ENCODE results near the gene NDUFS5.

DNA sequence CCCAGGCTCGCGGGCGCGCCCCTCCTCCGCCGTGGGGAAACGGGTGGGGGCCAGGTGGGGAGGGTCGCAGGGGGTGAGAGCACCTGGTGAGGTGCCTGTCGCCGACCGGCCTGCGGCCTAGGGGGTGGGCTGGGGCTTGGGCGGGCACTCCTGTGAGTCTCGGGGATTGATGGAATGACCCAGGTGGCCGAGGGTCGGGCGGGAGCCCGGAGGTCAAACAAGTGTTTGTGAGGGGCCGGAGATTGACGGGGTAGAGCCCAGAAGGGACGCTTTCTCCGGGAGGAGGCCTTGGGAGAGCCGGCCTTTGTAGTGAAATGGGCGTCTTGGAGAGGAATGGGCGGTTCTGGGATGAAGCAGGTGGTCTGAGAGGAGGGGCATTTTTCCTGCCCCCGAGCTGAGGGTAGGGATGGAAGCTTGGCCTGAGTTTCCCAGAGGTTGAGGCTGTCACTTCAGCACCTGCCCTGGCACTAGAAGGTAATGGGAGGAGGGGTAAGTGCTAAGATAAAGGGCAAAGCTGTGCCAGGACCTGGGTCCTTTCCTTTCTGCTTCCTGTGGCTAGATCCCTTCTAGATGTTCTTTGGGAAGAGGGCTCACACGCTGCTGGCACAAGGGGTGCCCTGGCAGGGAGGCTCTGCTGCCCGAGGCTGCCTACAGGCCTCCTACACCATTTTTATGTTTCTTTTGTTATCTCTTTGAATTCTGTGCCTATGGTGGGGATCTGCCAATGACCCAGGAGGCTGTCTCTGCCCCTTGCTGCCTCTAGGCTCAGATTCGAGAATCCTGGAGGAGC lies 56.1 kb downstream of the NDUFS5 start:
- TF ChIP-seq, protein P1, sequence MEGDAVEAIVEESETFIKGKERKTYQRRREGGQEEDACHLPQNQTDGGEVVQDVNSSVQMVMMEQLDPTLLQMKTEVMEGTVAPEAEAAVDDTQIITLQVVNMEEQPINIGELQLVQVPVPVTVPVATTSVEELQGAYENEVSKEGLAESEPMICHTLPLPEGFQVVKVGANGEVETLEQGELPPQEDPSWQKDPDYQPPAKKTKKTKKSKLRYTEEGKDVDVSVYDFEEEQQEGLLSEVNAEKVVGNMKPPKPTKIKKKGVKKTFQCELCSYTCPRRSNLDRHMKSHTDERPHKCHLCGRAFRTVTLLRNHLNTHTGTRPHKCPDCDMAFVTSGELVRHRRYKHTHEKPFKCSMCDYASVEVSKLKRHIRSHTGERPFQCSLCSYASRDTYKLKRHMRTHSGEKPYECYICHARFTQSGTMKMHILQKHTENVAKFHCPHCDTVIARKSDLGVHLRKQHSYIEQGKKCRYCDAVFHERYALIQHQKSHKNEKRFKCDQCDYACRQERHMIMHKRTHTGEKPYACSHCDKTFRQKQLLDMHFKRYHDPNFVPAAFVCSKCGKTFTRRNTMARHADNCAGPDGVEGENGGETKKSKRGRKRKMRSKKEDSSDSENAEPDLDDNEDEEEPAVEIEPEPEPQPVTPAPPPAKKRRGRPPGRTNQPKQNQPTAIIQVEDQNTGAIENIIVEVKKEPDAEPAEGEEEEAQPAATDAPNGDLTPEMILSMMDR (IDR thresholded peaks at IDR 0.05), result no peak
- TF ChIP-seq POLR2A (IDR thresholded peaks at IDR 0.05) (no peak), EP300 (IDR thresholded peaks at IDR 0.05) (no peak)
